HepG2 (cell line): ENCODE results near the gene PCSK6. TPM values are rescaled to one million over a fixed set of nuclear protein-coding genes. Genes with fewer than 3 reads are reported as not detected.
A peak's percentile ranks its signal among the peaks of the same experiment; 100 is the strongest.

Experiments
- CBFB ChIP-seq: sonication (generic); formaldehyde crosslinking; IDR thresholded peaks from 2 replicates; pipeline ENCODE4 v1.4.0; 2020; ENCODE audit warnings: missing genetic modification reagents
- ELF3 ChIP-seq: IDR thresholded peaks from 2 replicates; pipeline ENCODE4 v1.6.1; 2016; ENCODE audit warnings: missing genetic modification reagents, missing compliant biosample characterization
- FOXO1 ChIP-seq: sonication (generic); formaldehyde crosslinking; IDR thresholded peaks from 2 replicates; pipeline ENCODE4 v1.4.0; 2020; ENCODE audit warnings: missing genetic modification reagents
- GFI1 ChIP-seq: sonication (generic); formaldehyde crosslinking; IDR thresholded peaks from 2 replicates; pipeline ENCODE4 v1.5.0; 2020; ENCODE audit warnings: missing genetic modification reagents, mild to moderate bottlenecking, borderline replicate concordance
- HHEX ChIP-seq: IDR thresholded peaks from 2 replicates; pipeline ENCODE4 v1.6.1; 2016; ENCODE audit warnings: control low read depth
- HOXA9 ChIP-seq: sonication (generic); formaldehyde crosslinking; IDR thresholded peaks from 2 replicates; pipeline ENCODE4 v1.8.1; 2022; ENCODE audit warnings: missing genetic modification reagents, mild to moderate bottlenecking, moderate library complexity, borderline replicate concordance
- IKZF4 ChIP-seq: sonication (generic); formaldehyde crosslinking; IDR thresholded peaks from 2 replicates; pipeline ENCODE4 v1.5.1; 2020; ENCODE audit warnings: borderline replicate concordance, mild to moderate bottlenecking, low read depth, missing genetic modification reagents; ENCODE audit errors: not compliant biosample characterization
- ISL2 ChIP-seq: sonication (generic); formaldehyde crosslinking; IDR thresholded peaks from 2 replicates; pipeline ENCODE4 v1.5.0; 2020; ENCODE audit warnings: missing genetic modification reagents
- KAT7 ChIP-seq: IDR thresholded peaks from 2 replicates; pipeline ENCODE4 v1.6.1; 2018; ENCODE audit warnings: borderline replicate concordance, missing compliant biosample characterization
- MTA3 ChIP-seq: sonication (generic); formaldehyde crosslinking; IDR thresholded peaks from 2 replicates; pipeline ENCODE4 v1.4.0; 2020; ENCODE audit warnings: missing genetic modification reagents
- MYNN ChIP-seq: sonication (generic); formaldehyde crosslinking; IDR thresholded peaks from 2 replicates; pipeline ENCODE4 v1.4.0; 2020; ENCODE audit warnings: mild to moderate bottlenecking, low read depth, missing genetic modification reagents
- NFRKB ChIP-seq: fragments of 450-650 bp; IDR thresholded peaks from 2 replicates; pipeline ENCODE4 v1.6.1; 2017
- NR2C2 ChIP-seq: sonication (generic); formaldehyde crosslinking; IDR thresholded peaks from 2 replicates; pipeline ENCODE4 v1.4.0; 2020; ENCODE audit warnings: missing genetic modification reagents, mild to moderate bottlenecking, moderate library complexity, borderline replicate concordance
- SIX4 ChIP-seq: sonication (generic); formaldehyde crosslinking; IDR thresholded peaks from 2 replicates; pipeline ENCODE4 v1.4.0; 2020; ENCODE audit warnings: missing genetic modification reagents
- SNAPC2 ChIP-seq: sonication (generic); formaldehyde crosslinking; IDR thresholded peaks from 2 replicates; pipeline ENCODE4 v1.8.1; 2022; ENCODE audit warnings: mild to moderate bottlenecking, missing genetic modification reagents
- TOE1 ChIP-seq: sonication (generic); formaldehyde crosslinking; IDR thresholded peaks from 2 replicates; pipeline ENCODE4 v1.4.0; 2020; ENCODE audit warnings: mild to moderate bottlenecking, missing genetic modification reagents
- U2AF2 ChIP-seq: fragments of 200-400 bp; formaldehyde crosslinking; IDR thresholded peaks from 2 replicates; pipeline ENCODE4 v1.6.1; 2017; ENCODE audit warnings: low read depth, mild to moderate bottlenecking, low read length
- ZIK1 ChIP-seq: sonication (generic); formaldehyde crosslinking; IDR thresholded peaks from 2 replicates; pipeline ENCODE4 v1.5.0; 2020; ENCODE audit warnings: mild to moderate bottlenecking, low read depth, missing genetic modification reagents, borderline replicate concordance
- ZNF7 ChIP-seq: IDR thresholded peaks from 2 replicates; pipeline ENCODE4 v1.6.1; 2016; ENCODE audit warnings: missing biosample characterization, missing genetic modification reagents
- ZNF788 ChIP-seq: sonication (generic); formaldehyde crosslinking; IDR thresholded peaks from 2 replicates; pipeline ENCODE4 v1.5.0; 2020; ENCODE audit warnings: mild to moderate bottlenecking, missing genetic modification reagents, borderline replicate concordance
- polyA plus RNA-seq, 8 experiments: library from polyadenylated mRNA; depleted of rRNA in 3 of 8; stranded (reverse) in 7 of 8; unstranded in 1 of 8; fragments of >200 nt; fragmentation: Illumina TruSeq in 4 of 8; extraction: Trizol in 4 of 8; gene quantifications; 2 replicates each; pipeline versions ENCODE4 v1.2.1 to v1.2.3, GENCODE V29; 2011 to 2016; ENCODE audit warnings: low read depth in 4 of 8, missing spikeins in 1 of 8, mixed read lengths in 1 of 8; ENCODE audit not compliant: insufficient read depth in 1 of 8
- total RNA-seq, 5 experiments: library from RNA; depleted of rRNA; stranded (reverse); fragments of >200 nt; fragmentation: Illumina TruSeq; extraction: Trizol; gene quantifications; 2 replicates each; pipeline ENCODE4 v1.2.3, GENCODE V29; 2016; ENCODE audit warnings: low read depth in 1 of 5
- TF ChIP-seq, protein P1 (sequence below): IDR thresholded peaks from 2 replicates; pipeline ENCODE4 v1.6.1; 2012; ENCODE audit warnings: low read depth, low read length, improper control_type of control experiment
- TF ChIP-seq, protein P2 (sequence below): sonication (generic); formaldehyde crosslinking; IDR thresholded peaks from 2 replicates; pipeline ENCODE4 v1.5.1; 2020; ENCODE audit warnings: mild to moderate bottlenecking, missing genetic modification reagents, moderate library complexity
- TF ChIP-seq, protein P3 (sequence below): sonication (generic); formaldehyde crosslinking; IDR thresholded peaks from 2 replicates; pipeline ENCODE4 v1.4.0; 2020; ENCODE audit warnings: mild to moderate bottlenecking, missing genetic modification reagents

PCSK6 gene
- total and polyA plus RNA-seq, 2 of the 13 experiments (the other 11 are each of a cell fraction or from before 2014, with no cell fraction given), result 56.5 to 155 TPM

DNA sequence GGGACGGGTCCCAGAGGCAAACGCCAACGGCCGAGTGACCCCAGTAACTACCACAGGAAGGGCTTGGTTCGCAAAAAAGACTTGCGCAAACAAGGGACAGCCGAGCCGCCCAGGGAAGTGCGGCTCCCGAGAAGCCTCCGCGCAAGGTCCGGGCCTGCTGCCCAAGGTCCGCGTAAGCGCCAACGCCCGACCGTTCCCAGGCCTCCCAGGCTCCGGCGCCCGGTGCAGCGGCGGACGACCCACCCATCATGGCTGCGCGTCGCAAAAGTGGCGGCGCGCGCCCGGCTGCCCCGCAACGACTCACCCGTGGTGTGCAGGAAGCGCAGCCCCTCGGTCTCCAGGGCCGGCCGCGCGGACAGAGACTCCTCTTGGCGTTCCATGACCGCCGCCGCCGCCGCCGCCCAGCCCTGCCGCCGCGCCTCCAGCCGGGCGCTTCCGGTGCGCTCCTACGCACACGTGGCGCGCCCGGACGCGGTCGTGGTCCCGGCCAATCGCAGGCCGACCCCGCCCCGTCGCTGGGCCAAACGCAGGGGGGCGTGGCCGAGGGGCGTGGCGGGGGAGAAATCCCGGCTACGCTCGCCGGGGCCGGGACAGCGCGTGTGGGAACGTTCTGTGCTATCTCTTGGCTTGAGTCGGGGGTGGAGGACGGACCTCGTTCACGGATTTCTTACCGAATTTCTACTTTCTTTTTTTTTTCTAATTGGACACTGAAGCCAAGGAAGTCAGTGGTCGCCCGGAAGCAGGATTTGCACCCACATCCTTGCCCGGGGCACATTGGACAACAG is 212.3 kb downstream of the PCSK6 start, which contains the start of gene SELENOS (continued):
- TF ChIP-seq HOXA9 (CRISPR knock-in tag) (0 out of 2 replicates have a peak, but pooled peaks have one; percentile 19), ISL2 (peak; percentile 54), TOE1 (CRISPR knock-in tag) (no peak), MYNN (CRISPR knock-in tag) (no peak), ZIK1 (no peak), U2AF2 (no peak), KAT7 (peak; percentile 41; the same call in 1 of the 2 replicates), FOXO1 (no peak), IKZF4 (CRISPR knock-in tag) (peak; percentile 36), ZNF788 (CRISPR knock-in tag) (no peak), MTA3 (CRISPR knock-in tag) (no peak), NFRKB (no peak), SNAPC2 (peak; percentile 82; the same call in 1 of the 2 replicates), NR2C2 (CRISPR knock-in tag) (peak; percentile 76), GFI1 (peak; percentile 57; the same call in 1 of the 2 replicates), ELF3 (no peak), HHEX (CRISPR knock-in tag) (no peak), CBFB (no peak), SIX4 (CRISPR knock-in tag) (no peak), ZNF7 (no peak)
- TF ChIP-seq, protein P1, sequence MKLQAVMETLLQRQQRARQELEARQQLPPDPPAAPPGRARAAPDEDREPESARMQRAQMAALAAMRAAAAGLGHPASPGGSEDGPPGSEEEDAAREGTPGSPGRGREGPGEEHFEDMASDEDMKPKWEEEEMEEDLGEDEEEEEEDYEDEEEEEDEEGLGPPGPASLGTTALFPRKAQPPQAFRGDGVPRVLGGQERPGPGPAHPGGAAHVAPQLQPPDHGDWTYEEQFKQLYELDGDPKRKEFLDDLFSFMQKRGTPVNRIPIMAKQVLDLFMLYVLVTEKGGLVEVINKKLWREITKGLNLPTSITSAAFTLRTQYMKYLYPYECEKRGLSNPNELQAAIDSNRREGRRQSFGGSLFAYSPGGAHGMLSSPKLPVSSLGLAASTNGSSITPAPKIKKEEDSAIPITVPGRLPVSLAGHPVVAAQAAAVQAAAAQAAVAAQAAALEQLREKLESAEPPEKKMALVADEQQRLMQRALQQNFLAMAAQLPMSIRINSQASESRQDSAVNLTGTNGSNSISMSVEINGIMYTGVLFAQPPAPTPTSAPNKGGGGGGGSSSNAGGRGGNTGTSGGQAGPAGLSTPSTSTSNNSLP, result no peak
- TF ChIP-seq, protein P2, sequence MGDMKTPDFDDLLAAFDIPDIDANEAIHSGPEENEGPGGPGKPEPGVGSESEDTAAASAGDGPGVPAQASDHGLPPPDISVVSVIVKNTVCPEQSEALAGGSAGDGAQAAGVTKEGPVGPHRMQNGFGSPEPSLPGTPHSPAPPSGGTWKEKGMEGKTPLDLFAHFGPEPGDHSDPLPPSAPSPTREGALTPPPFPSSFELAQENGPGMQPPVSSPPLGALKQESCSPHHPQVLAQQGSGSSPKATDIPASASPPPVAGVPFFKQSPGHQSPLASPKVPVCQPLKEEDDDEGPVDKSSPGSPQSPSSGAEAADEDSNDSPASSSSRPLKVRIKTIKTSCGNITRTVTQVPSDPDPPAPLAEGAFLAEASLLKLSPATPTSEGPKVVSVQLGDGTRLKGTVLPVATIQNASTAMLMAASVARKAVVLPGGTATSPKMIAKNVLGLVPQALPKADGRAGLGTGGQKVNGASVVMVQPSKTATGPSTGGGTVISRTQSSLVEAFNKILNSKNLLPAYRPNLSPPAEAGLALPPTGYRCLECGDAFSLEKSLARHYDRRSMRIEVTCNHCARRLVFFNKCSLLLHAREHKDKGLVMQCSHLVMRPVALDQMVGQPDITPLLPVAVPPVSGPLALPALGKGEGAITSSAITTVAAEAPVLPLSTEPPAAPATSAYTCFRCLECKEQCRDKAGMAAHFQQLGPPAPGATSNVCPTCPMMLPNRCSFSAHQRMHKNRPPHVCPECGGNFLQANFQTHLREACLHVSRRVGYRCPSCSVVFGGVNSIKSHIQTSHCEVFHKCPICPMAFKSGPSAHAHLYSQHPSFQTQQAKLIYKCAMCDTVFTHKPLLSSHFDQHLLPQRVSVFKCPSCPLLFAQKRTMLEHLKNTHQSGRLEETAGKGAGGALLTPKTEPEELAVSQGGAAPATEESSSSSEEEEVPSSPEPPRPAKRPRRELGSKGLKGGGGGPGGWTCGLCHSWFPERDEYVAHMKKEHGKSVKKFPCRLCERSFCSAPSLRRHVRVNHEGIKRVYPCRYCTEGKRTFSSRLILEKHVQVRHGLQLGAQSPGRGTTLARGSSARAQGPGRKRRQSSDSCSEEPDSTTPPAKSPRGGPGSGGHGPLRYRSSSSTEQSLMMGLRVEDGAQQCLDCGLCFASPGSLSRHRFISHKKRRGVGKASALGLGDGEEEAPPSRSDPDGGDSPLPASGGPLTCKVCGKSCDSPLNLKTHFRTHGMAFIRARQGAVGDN (CRISPR knock-in tag), result peak; percentile 86
- TF ChIP-seq, protein P3, sequence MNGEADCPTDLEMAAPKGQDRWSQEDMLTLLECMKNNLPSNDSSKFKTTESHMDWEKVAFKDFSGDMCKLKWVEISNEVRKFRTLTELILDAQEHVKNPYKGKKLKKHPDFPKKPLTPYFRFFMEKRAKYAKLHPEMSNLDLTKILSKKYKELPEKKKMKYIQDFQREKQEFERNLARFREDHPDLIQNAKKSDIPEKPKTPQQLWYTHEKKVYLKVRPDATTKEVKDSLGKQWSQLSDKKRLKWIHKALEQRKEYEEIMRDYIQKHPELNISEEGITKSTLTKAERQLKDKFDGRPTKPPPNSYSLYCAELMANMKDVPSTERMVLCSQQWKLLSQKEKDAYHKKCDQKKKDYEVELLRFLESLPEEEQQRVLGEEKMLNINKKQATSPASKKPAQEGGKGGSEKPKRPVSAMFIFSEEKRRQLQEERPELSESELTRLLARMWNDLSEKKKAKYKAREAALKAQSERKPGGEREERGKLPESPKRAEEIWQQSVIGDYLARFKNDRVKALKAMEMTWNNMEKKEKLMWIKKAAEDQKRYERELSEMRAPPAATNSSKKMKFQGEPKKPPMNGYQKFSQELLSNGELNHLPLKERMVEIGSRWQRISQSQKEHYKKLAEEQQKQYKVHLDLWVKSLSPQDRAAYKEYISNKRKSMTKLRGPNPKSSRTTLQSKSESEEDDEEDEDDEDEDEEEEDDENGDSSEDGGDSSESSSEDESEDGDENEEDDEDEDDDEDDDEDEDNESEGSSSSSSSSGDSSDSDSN (CRISPR knock-in tag), result peak; percentile 97
